Measurements from ENCODE around the gene AQP12B.
"Not testable (repeated sequence)": the region's sequence is repeated elsewhere in the genome, so short reads cannot be mapped to it uniquely, and the experiment has no call there.

AQP12B gene, protein sequence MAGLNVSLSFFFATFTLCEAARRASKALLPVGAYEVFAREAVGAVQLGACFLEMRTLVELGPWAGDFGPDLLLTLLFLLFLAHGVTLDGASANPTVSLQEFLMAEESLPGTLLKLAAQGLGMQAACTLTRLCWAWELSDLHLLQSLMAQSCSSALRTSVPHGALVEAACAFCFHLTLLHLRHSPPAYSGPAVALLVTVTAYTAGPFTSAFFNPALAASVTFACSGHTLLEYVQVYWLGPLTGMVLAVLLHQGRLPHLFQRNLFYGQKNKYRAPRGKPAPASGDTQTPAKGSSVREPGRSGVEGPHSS

DNA sequence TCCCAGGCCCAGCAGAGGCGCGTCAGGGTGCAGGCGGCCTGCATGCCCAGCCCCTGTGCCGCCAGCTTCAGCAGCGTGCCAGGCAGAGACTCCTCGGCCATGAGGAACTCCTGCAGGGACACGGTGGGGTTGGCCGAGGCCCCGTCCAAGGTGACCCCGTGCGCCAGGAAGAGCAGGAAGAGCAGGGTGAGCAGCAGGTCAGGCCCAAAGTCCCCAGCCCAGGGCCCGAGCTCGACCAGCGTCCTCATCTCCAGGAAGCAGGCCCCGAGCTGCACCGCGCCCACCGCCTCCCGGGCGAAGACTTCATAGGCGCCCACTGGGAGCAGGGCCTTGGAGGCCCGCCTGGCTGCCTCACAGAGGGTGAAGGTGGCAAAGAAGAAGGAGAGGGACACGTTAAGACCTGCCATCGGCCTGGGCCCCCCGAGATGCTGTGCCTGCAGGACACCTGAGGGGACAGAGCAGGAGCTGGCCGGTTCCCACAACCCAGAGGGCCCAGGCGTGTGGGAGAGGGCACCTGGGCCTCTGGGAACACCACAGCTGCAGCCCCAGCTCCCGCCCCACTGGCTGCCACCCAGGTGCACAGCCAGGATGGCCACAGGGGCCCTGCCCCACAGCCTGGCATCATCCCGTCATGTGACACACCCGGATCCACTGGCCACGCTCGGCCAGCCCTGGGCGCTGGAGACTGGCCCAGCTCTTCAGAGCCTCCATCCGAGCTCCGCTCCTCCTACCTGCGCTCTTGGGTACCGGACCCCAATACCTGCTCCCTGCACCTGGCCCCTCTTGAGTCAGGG lies at the start of gene AQP12B:
Gene AQP12B, minus strand, starts transcription at position 455 of the 794 bp plus-strand sequence. Its CDS starts 48 bp downstream, at position 407.
- in situ Hi-C loops (cut with MboI; ENCODE audit: low sequenced_read_pairs): not testable (repeated sequence)

DNA sequence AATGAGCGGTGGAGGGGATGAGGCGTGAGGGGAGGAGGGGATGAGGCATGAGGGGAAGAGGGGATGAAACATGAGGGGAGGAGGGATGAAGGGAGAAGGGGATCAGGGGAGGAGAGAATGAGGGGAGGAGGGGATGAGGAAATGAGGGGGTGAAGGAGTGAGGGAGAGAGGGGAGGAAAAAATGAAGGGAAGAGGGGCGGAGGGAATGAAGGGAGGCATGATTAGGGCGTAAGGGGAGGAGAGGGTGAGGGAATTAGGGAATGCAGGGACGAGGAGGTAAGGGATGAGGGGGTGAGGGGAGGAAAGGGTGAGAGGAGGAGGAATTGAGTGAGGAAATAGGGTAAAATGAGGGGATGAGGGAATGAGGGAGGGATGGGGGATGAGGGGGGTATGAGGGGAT lies 49.5 kb upstream of the AQP12B start:
- in situ Hi-C loops (cut with MboI; ENCODE audit: low sequenced_read_pairs): no loop called here

DNA sequence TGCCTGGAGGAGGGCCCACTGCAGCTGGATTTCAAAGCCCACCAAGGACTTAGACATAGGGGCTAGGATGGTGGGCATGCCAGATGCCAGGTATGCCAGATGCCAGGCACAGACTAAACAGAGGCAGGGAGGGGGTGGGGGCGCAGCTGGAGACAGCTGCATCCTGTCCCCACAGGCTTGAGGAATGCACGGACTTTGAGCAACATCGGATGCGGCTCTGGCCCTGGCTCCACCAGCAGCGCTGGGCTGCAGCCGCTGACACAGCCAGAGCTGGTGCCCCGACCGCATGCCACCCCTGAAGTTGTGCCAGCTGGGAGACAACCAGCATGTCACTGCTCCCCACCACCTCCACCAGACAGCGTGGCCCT lies 48.5 kb upstream of the AQP12B start:
- in situ Hi-C loops (cut with MboI; ENCODE audit: low sequenced_read_pairs): no loop called here

DNA sequence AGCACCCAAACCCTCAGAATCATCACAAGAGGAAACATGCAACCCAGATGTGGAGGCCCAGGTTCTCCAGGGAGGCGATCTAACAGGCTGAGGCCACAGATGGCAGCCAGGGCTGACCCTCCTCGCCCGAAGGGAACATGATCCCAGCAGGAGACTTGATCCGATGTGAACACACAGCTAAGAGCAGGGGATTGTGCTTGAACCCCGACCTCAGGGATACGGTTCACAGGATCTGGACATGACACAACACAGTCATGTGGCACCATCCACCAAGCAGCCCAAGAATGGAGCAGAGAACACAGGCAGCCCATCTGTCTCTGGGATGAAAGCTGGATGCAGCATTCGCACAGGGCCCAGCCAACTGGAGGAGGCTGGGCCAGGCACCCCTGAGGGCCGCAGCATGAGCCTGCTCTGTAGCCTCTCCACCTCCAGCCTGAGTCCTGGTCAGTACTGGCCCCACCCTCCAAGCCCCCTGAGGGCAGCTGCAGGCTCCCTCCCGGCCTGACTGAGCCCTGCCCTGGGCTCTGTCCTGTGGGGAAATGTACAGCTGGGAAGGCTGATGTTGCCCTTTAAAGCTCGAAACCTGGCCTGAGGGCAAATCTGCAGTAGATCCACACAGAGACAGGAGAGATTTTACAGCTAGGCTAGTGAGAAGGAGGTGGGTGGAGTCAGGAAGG lies 48.0 kb upstream of the AQP12B start:
- in situ Hi-C loops (cut with MboI; ENCODE audit: low sequenced_read_pairs): no loop called here

DNA sequence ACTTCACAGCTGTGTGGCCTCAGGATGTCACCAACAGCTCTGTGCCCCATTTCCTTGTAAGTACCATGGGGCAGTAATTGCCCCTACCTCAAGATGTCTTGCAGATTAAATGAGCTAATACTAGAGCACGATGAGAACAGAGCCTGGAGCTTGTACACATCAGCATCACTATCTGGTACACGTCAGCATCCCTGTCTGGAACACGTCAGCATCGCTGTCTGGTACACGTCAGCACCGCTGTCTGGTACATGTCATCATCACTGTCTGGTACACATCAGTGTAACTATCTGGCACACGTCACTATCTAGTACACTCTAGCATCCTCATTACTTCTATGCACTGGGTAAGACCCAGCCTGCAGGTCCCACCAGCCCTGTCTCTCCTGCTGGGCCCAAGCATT lies 46.1 kb upstream of the AQP12B start:
- in situ Hi-C loops (cut with MboI; ENCODE audit: low sequenced_read_pairs): no loop called here

DNA sequence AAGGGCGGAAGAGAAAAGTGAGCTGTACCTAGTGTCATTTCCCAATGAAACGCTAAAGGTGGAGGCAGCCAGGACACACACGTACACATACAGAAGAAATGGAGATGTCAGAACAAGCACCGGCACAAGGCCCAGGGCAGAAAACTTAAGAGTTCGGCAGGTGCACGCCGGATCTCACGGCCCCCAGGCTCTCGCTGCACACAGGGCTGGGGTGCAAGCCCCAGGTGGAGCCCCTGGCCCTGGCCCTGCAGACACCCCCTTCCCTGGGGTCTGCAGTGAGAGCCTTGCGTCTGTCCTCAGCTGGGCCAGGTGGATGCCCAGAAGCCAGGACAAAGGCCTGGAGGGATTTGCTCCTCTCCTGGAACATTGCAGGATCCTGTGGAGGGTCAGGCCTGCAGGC lies 45.7 kb upstream of the AQP12B start:
- in situ Hi-C loops (cut with MboI; ENCODE audit: low sequenced_read_pairs): no loop called here

DNA sequence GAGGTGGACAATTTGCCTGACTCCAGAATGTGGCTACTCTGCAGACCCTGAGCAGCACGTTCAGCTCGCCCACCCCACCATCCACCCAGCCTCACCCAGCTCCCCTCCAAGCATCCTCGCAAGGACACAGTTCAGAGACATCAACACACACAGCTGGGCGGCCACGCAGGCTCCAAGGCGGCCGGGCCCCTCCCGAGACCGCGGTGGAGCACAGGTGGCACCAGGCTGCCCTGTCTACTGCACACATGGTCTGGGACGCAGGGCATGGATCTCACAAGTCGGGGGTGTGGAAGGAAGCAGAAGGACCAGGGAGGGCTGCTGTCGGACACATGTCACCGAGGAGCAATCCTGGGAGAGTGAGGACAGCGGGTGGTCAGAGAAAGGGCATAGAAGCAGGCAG lies 45.2 kb upstream of the AQP12B start:
- in situ Hi-C loops (cut with MboI; ENCODE audit: low sequenced_read_pairs): no loop called here

DNA sequence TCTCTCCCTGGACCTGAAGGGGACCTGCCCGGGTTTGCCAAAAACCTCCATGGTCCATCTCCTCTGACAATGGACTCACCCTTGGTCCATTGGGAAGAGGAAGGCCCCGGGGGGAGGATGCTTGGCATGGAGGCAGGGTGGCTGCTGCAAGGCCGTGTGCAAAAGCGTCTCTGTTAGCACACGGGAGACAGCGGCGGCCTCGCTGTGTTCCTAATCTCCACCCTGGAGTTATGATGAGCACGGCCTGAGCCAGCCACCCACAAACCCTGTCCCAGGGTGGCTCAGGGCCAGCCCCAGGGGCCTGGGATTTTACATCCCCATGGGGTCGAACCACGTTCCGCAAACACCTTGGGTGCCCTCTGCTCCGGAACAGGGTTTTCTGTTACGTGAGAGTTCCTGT lies 44.8 kb upstream of the AQP12B start:
- in situ Hi-C loops (cut with MboI; ENCODE audit: low sequenced_read_pairs): no loop called here

DNA sequence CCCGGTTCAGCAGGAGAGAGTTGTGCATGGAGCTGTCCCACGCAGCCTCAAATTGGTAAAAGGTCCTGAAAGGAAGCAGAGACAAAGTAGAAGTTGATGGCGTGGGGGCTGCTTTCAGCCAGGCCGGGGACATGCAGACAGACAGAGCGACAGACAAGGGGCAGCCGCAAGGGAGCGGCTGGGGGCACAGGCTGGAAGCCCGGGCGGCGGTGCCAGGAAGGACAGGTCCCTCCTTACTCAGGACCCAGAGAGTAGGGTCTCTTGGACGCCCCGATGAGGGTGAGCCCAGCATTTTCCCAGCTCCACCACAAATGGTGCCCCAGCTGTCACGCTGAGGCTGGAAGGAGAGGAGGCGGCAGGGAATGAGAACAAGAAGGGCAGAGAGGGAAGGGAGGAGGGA lies 44.2 kb upstream of the AQP12B start:
- in situ Hi-C loops (cut with MboI; ENCODE audit: low sequenced_read_pairs): no loop called here

DNA sequence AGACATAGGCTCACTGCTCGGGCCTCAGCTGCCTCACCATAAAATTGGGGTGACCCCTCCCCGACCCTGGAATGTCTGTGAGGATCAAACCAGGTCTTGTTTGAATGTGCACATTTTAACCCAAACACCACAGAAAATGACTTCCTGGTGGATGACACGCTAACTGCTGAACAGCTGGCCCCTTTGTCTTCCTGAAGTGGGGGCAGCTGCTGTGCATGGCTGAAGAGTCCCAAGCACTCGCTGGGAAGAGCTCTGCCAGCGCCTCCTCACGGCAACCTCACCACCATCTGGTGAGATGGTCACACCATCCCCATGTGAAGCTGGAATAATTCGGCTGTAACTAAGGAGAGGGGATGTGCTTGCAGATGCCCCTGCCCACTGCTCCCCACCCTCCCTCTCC lies 43.0 kb upstream of the AQP12B start:
- in situ Hi-C loops (cut with MboI; ENCODE audit: low sequenced_read_pairs): no loop called here

DNA sequence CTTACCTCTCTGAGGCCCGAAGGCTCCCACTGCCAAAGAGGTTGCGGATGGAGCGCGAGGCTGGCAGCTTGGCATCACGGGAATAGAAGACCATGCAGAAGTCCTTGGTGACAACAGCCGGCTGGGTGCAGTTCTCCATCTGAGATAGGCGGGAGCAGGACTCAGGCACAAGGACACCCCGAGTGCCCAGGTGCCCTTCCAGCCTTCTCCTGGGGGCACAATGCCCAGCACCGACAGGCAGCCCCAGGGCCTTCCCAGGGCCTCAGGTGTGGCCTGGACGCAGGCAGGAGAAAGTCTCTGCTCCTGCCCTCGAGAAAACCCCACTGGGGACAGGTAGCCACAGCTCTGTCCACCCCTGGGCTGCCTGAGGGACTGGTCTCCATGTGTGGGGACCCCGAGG lies 42.6 kb upstream of the AQP12B start:
- in situ Hi-C loops (cut with MboI; ENCODE audit: low sequenced_read_pairs): no loop called here

DNA sequence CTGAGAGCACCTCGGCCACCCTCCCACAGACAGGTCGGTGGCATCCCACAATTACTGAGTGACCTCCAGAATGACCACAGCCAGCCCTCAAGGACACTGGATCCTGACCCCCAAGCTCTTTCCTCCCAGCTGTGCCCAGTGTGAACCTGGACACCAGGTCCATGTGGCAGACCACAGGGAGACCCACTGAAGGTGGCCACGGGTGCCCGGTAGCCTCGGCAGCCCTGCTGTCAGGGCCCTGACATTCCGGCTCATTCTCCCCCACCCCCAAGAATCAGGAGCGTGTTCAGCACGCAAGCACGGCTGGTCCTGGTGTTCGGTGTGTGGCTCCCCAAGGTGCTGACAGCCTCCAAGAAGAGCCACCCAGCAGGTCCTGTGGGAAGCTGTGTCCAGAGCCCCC lies 41.7 kb upstream of the AQP12B start:
- in situ Hi-C loops (cut with MboI; ENCODE audit: low sequenced_read_pairs): no loop called here

DNA sequence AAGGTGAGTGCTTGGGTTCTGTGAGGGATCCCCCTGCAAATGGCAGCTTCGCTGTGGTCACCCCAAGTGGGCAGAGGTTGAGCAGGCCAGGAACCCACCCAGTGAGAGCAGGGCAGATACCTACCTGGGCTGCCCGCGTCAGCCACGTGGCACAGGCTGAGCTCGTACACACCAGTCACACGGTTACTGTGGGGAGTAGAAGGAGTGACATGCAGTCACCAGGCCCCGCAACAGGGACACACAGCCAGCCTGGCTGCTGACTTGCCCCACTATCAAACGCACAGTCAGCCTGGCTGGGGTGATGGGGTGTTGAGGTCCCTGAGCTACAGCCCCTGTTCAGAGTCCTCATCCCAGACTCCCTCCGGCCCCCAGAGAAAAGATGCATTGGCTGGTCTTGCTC lies 41.2 kb upstream of the AQP12B start:
- in situ Hi-C loops (cut with MboI; ENCODE audit: low sequenced_read_pairs): no loop called here

DNA sequence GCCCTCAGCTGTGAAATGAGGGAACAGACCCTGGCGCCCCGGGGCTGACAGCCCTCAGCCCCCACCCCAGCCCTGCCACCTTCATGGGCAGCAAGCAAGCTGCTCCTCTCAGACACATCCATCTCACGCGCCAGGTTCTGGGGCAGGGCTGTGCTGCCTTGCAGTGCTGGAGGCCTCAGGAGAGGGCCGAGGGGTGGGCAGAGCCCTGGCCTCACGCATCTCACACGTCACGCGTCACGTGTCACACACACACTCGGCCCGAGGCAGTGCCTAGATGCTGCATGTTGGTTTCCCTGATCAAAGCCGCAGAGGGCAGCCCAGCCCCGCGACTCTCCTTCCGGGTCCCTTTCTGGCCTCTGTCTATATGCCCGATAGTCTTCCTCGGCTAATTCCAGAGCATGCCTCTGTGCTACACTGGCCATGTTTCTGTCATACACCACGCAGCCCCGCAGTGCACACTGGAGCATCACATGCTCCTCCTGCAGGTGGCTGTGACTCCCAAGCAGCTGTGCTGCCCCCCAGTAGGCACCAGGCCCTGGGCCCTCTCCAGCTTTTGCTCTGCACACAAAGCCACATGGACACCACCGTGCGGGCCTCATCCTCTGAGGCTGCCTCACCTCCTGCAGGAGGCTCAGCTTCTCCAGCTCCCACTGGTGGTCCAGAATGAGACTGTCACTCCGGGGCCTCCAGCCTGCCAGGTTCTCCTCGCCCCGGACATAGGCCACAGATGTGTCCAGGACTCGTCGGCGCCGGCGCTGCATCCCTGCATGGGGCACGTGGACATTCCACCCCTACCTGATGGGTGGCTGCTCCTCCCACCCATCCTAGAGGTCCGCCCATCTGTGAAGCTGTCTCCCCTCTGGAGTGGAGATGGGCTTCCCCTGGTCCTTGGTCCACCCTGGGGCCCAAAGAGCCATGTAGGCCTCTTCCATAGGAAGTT lies 40.4 kb upstream of the AQP12B start:
- in situ Hi-C loops (cut with MboI; ENCODE audit: low sequenced_read_pairs): no loop called here

DNA sequence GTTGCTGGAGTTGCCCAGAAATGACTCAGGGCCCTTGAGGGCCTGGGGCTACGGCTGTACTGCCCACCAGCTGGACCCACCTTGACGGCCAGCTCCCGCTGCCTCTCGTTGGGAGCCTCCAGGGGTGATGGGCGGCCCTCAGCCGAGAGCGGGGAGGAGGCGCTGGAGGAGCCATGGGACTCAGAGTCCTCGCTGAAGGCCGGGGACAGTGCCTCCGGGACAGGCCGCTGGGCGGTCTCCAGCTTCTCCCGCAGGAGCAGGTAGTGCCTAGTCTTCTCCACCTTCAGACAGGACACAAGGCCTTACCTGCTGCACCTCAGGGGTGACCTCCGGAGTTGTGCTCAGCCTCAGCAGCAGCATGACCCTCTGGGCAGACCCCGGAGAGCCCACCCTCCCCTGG lies 39.7 kb upstream of the AQP12B start:
- in situ Hi-C loops (cut with MboI; ENCODE audit: low sequenced_read_pairs): no loop called here

DNA sequence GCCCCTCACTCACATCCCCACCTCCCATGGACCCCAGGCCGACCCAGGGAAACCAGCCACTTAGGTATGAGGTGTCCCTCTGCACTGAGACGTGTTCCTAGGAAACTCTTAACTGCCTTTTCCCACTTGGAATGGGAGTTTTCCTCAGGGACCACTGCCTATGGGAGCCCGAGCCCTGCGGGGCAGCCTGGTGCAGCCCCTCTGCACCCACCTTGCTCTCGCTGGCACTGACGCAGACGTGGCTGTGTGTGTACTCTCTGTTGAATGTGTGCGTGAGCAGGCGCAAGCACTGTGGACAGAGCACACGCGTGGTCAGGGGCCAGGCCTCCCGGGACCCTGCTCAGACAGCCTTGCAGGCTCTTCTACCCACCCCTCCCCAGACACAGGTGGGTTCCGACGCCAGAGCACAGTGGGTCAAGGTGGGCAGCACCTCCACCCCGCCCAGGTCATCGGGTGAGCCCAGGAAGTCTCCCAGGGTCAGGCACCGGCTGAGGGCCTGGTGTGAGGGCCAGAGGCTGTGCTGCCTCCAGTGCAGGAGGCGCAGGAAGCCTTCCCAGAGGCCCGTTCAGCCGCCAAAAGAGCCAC lies 39.0 kb upstream of the AQP12B start:
- in situ Hi-C loops (cut with MboI; ENCODE audit: low sequenced_read_pairs): no loop called here

DNA sequence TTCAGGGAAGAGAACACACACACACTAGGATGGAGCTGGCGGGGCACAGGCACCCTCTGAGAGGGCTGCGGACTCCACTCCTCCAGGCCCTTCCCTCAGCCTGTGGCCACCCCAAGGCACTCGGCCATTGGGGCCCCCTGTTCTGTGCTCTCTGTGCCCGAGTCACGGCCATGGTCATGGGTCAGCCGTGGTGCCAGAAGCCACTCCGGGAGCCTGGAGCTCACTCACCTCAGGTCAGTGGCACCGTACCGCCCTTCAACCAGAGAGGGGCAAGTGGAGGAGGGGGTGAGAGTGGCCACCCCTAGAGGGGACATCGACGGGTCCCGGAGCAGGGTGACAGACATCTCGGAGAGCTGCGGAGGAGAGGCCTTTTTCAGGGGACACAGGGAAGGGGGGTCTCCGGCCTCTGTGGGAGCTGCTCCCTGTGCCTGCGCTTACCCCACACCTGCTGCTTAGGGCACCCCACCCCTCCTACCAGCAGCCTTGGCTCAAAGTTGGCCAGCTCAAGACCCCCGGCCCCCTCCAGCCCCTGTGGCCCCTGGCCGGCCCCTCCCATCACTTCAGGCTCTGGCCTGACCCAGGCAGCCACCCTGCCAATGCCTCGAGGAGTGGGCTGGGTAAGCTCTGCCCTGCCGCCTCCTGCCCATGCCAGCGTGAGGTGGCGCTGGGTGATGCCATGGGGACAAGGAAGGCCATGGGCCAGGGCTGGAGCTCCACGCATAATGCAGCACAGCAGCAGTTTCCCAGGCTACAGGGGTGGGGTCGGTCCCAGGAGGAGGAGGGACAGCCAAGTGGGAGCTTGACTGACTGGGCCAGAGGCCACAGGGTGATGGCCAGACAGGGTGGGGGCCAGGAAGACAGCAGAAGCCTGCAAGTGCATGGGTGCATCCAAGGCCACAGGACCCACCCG lies 38.3 kb upstream of the AQP12B start:
- in situ Hi-C loops (cut with MboI; ENCODE audit: low sequenced_read_pairs): no loop called here

DNA sequence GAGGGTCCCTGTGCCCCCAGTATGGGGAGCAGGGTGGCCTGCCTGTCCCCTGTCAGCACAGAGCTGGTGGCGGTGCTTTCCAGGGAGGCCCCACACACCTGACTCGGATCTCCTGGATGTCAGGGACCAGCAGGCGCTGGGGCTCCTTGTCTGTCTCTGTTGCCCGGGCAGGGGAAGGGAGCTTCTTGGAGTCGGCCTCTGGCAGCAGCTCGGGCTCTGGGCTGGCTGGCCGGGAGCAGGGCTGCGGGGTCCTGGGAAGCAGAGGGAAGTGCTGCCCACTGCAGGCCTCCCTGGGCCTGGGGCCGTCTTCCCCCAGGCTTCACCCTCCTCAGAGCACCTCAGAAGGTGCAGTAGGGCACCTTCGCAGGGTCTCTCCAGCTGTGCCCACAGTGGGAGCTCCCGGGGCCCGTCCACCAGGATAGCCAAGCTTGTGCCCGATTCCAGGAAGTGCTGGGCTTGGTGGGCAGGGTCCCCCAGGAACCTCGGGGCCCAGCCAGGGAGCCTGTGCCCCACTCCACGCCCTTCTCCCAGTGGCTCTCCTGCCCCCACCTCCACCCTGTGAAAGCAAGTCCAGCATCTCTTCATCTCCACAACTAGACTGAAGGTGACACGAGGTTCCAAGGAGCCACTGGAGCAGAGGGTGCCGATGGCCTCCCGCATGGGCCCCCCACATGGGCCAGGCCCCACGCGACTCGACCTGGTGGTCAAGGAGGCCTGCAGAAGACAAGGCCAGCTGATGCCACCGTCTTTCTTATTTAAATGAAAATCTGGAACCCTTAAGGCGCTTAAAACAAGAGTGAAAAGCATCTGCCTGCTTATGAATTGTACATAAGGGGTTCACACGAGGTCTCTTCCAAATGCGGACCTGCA lies 37.2 kb upstream of the AQP12B start:
- in situ Hi-C loops (cut with MboI; ENCODE audit: low sequenced_read_pairs): no loop called here
